A549 (cell line): ENCODE results near the gene WBP2. TPM values are rescaled to one million over a fixed set of nuclear protein-coding genes. Genes with fewer than 3 reads are reported as not detected.

Experiments used
- ATAC-seq, 2 experiments: fragments of 200-7000 bp in 1 of 2; fragments of >200 bp in 1 of 2; cut with Nextera tagmentation in 1 of 2; cut with Tn5 transposase in 1 of 2; 3 replicates each; pipeline versions ENCODE4 v1.8.0 to v1.9.1; 2018 to 2020; ENCODE audit warnings: mild to moderate bottlenecking in 1 of 2, moderate library complexity in 1 of 2
- CTCF ChIA-PET: fragments of 300-600 bp; sonication (Branson Sonifier 250); formaldehyde crosslinking; extraction: SDS; loops from one replicate; lab custom pipeline; 2021; ENCODE audit warnings: antibody characterized with exemption, inconsistent platforms; lab: Yijun Ruan, JAX
- POLR2A ChIA-PET: fragments of 350-600 bp; formaldehyde crosslinking; extraction: SDS; loops from one replicate; lab custom pipeline; 2021; ENCODE audit warnings: antibody characterized with exemption, inconsistent platforms; lab: Yijun Ruan, JAX
- DNase-seq, 2 experiments: peaks; one replicate each; pipeline versions ENCODE4 v3.0.0 to v3.0.0-alpha.2; 2011 to 2016; ENCODE audit warnings: low read depth in 1 of 2, low spot score in 1 of 2
- FAIRE-seq: peaks from 2 replicates; lab custom pipeline; 2011; peaks lifted over from hg19 to GRCh38; lab: Jason Lieb, UNC
- H3K27ac ChIP-seq, 2 experiments: fragments of >200 bp; sonication (Bioruptor Twin); formaldehyde crosslinking; 3 replicates each; pipeline ENCODE4 v1.5.1; 2016 to 2017
- H3K4me1 ChIP-seq: fragments of >200 bp; sonication (Bioruptor Twin); formaldehyde crosslinking; 3 replicates; pipeline ENCODE4 v1.6.1; 2016
- H3K4me2 ChIP-seq: fragments of >200 bp; sonication (Bioruptor Twin); formaldehyde crosslinking; 3 replicates; pipeline ENCODE4 v1.6.1; 2016
- H3K4me3 ChIP-seq: fragments of >200 bp; sonication (Bioruptor Twin); formaldehyde crosslinking; 3 replicates; pipeline ENCODE4 v1.5.1; 2016
- H3K9me3 ChIP-seq: fragments of >200 bp; sonication (Bioruptor Twin); formaldehyde crosslinking; 3 replicates; pipeline ENCODE4 v1.6.1; 2016
- BCL3 ChIP-seq: fragments of >200 bp; sonication (Bioruptor Twin); formaldehyde crosslinking; IDR thresholded peaks from 3 replicates; pipeline ENCODE4 v1.6.1; 2016
- CBX8 ChIP-seq: fragments of 200-600 bp; sonication (generic); IDR thresholded peaks from 2 replicates; pipeline ENCODE4 v1.6.1; 2016
- CHD2 ChIP-seq: fragments of 150-350 bp; IDR thresholded peaks from 2 replicates; pipeline ENCODE4 v1.6.1; 2014; ENCODE audit warnings: low read length; ENCODE audit not compliant: partially characterized antibody
- E2F6 ChIP-seq: IDR thresholded peaks from 2 replicates; pipeline ENCODE4 v1.6.1; 2012; ENCODE audit warnings: low read depth, borderline replicate concordance
- EHMT2 ChIP-seq: fragments of 200-600 bp; sonication (generic); IDR thresholded peaks from 2 replicates; pipeline ENCODE4 v1.6.1; 2016; ENCODE audit warnings: antibody characterized with exemption, low read depth, mild to moderate bottlenecking, moderate library complexity
- ELK1 ChIP-seq: fragments of 150-350 bp; IDR thresholded peaks from 2 replicates; pipeline ENCODE4 v1.6.1; 2014; ENCODE audit warnings: low read depth, mild to moderate bottlenecking, low read length
- FOSB ChIP-seq: fragments of 250-450 bp; sonication (Bioruptor Pico); IDR thresholded peaks from 2 replicates; pipeline ENCODE4 v1.5.0; 2020; ENCODE audit warnings: mild to moderate bottlenecking, moderate library complexity
- GATA3 ChIP-seq: IDR thresholded peaks from 2 replicates; pipeline ENCODE4 v1.6.1; 2012; ENCODE audit warnings: borderline replicate concordance
- HEYL ChIP-seq: fragments of 250-450 bp; sonication (Bioruptor Pico); IDR thresholded peaks from 2 replicates; pipeline ENCODE4 v1.8.0; 2021; ENCODE audit warnings: mild to moderate bottlenecking, moderate library complexity
- HOXB13 ChIP-seq: fragments of 250-450 bp; sonication (Bioruptor Pico); IDR thresholded peaks from 2 replicates; pipeline ENCODE4 v1.5.0; 2020; ENCODE audit warnings: low read depth, mild to moderate bottlenecking, moderate library complexity
- JUNB ChIP-seq: fragments of >200 bp; sonication (Bioruptor Twin); formaldehyde crosslinking; IDR thresholded peaks from 2 replicates; pipeline ENCODE4 v1.6.1; 2016
- MAFK ChIP-seq: fragments of 450-650 bp; IDR thresholded peaks from 2 replicates; pipeline ENCODE4 v1.6.1; 2014; ENCODE audit not compliant: partially characterized antibody
- MAX ChIP-seq: IDR thresholded peaks from 2 replicates; pipeline ENCODE4 v1.6.1; 2012
- MYC ChIP-seq: IDR thresholded peaks from 2 replicates; pipeline ENCODE4 v1.6.1; 2012; ENCODE audit warnings: mild to moderate bottlenecking, inconsistent platforms, low read length, improper control_type of control experiment, borderline replicate concordance
- NFE2L2 ChIP-seq: fragments of 150-350 bp; conservative IDR thresholded peaks from 2 replicates; pipeline ENCODE4 v1.6.1; 2014; ENCODE audit warnings: low read length
- NPAS2 ChIP-seq: fragments of 250-450 bp; sonication (Bioruptor Pico); IDR thresholded peaks from 2 replicates; pipeline ENCODE4 v1.8.0; 2022; ENCODE audit warnings: mild to moderate bottlenecking, moderate library complexity, borderline replicate concordance
- NR3C1 ChIP-seq: fragments of >200 bp; sonication (Bioruptor Twin); formaldehyde crosslinking; IDR thresholded peaks from 3 replicates; pipeline ENCODE4 v1.6.1; 2017
- POLR2AphosphoS2 ChIP-seq: conservative IDR thresholded peaks from 2 replicates; pipeline ENCODE4 v1.6.1; 2012; ENCODE audit warnings: low read length, improper control_type of control experiment, inconsistent platforms
- RAD21 ChIP-seq, 2 experiments: fragments of >200 bp in 1 of 2; sonication (Bioruptor Twin) in 1 of 2; formaldehyde crosslinking in 1 of 2; IDR thresholded peaks in 1 of 2; conservative IDR thresholded peaks in 1 of 2; 2 replicates in 1 of 2; 3 replicates in 1 of 2; pipeline ENCODE4 v1.6.1; 2012 to 2018; ENCODE audit warnings: inconsistent platforms in 1 of 2
- RARB ChIP-seq: fragments of 250-450 bp; sonication (Bioruptor Pico); IDR thresholded peaks from 2 replicates; pipeline ENCODE4 v1.8.0; 2021; ENCODE audit warnings: mild to moderate bottlenecking, moderate library complexity
- RFX5 ChIP-seq: fragments of 450-650 bp; IDR thresholded peaks from 2 replicates; pipeline ENCODE4 v1.7.1; 2014; ENCODE audit warnings: antibody characterized with exemption, mild to moderate bottlenecking, moderate library complexity
- RNF2 ChIP-seq: fragments of 200-600 bp; sonication (generic); IDR thresholded peaks from 2 replicates; pipeline ENCODE4 v1.6.1; 2016; ENCODE audit warnings: low read depth, mild to moderate bottlenecking, antibody characterized with exemption, moderate library complexity, borderline replicate concordance
- SMC3 ChIP-seq: fragments of >200 bp; sonication (Bioruptor Twin); formaldehyde crosslinking; IDR thresholded peaks from 3 replicates; pipeline ENCODE4 v1.6.1; 2018; ENCODE audit warnings: inconsistent platforms
- ZSCAN20 ChIP-seq: fragments of 250-450 bp; sonication (Bioruptor Pico); IDR thresholded peaks from 2 replicates; pipeline ENCODE4 v1.8.0; 2022; ENCODE audit warnings: mild to moderate bottlenecking, moderate library complexity
- WGBS: methylation state at CpG from one replicate; pipeline ENCODE4 v1.1.6; 2017; ENCODE audit errors: missing lambda C conversion rate; 5-methylcytosine and 5-hydroxymethylcytosine counted together
- polyA plus RNA-seq, 4 experiments: library from polyadenylated mRNA; depleted of rRNA in 3 of 4; stranded (reverse); fragments of >200 nt; fragmentation: RNase III in 1 of 4; extraction: RNeasy Plus Mini Kit Qiagen cat#74134 plus additional on column Dnase treatment in 1 of 4; gene quantifications; 2 replicates in 3 of 4; 3 replicates in 1 of 4; pipeline ENCODE4 v1.2.3, GENCODE V29; 2011 to 2017

Gene WBP2
- polyA plus RNA-seq, 2 of the 4 experiments (the other 2 are of a cell fraction) = 39.7 to 131 TPM

- POLR2A ChIA-PET = no interaction called here
- ATAC-seq (no peak), DNase-seq (no peak), FAIRE-seq (no peak)
- CTCF ChIA-PET = interaction anchor here (0.9 to 29.7 kb wide), 7 partner anchors 10 to 89 kb away, joined by 3 to 691 read pairs (median 4); partner anchors contain the start of genes TRIM47, UNC13D and WBP2
- Histone ChIP-seq H3K27ac (no peak overlapping the region), H3K4me3 (no peak overlapping the region), H3K4me1 (peaks cover 14% of the 10 kb centered on the region), H3K4me2 (no peak overlapping the region), H3K9me3 (no peaks in the 10 kb centered on the region)
- WGBS = 94% methylated on average over 9 of the region's 9 CpGs
- TF ChIP-seq MAFK = no peak
- TF ChIP-seq RFX5 = no peak
- TF ChIP-seq CHD2 = no peak
Measured at GRCh38 chr17:75816693-75817092, 38.4 kb downstream of the WBP2 start.

- ChIA-PET CTCF (interaction anchor here (0.6 to 29.7 kb wide), 11 partner anchors 26 to 73 kb away, joined by 3 to 691 read pairs (median 3); partner anchors contain the start of genes TRIM47, UNC13D and WBP2), POLR2A (interaction anchor here (2.2 kb wide), 1 partner anchor 36 kb away, joined by 25 read pairs; a partner anchor contains a TSS)
- FAIRE-seq (no peak), DNase-seq (no peak), ATAC-seq (no peak)
- Histone ChIP-seq H3K4me1 (peaks cover 14% of the 10 kb centered on the region), H3K4me3 (no peak overlapping the region), H3K4me2 (0 out of 3 replicates have a peak overlapping the region, but pooled peaks have one; percentile 13), H3K27ac (peak overlapping the region; percentile 49 to 70; a peak in 4 of 6 replicates), H3K9me3 (no peaks in the 10 kb centered on the region)
- WGBS = 90% methylated on average over 3 of the region's 3 CpGs
- TF ChIP-seq JUNB = no peak
- no peak for TF ChIP-seq NFE2L2
Measured at GRCh38 chr17:75815399-75815798, 39.7 kb downstream of the WBP2 start.

GRCh38 chr17:75814900-75815373, 40.2 kb downstream of the WBP2 start:
- 75% methylated on average over 13 of the region's 13 CpGs for WGBS
- Histone ChIP-seq H3K4me3 (no peak overlapping the region), H3K4me1 (peaks cover 14% of the 10 kb centered on the region), H3K4me2 (0 out of 3 replicates have a peak overlapping the region, but pooled peaks have one; percentile 13), H3K27ac (peak overlapping the region; percentile 49 to 70; a peak in 4 of 6 replicates), H3K9me3 (no peaks in the 10 kb centered on the region)
- no peak for FAIRE-seq
- peak; percentile 73 to 80 for ATAC-seq
- CTCF ChIA-PET = interaction anchor here (0.6 to 29.7 kb wide), 10 partner anchors 25 to 74 kb away, joined by 3 to 691 read pairs (median 3); partner anchors contain the start of genes TRIM47, UNC13D and WBP2
- peak in 1 of 2 experiments; percentile 46 for DNase-seq
- POLR2A ChIA-PET = interaction anchor here (0.5 to 2.2 kb wide), 2 partner anchors 36 to 263 kb away, joined by 3 to 25 read pairs; a partner anchor contains a TSS
- no peak for TF ChIP-seq EHMT2
- TF ChIP-seq NFE2L2 = no peak
- no peak for TF ChIP-seq BCL3
- TF ChIP-seq RFX5 = no peak
- TF ChIP-seq CHD2 = no peak
- TF ChIP-seq CBX8 = no peak
- no peak for TF ChIP-seq MYC
- TF ChIP-seq FOSB (CRISPR knock-in tag) = no peak
- TF ChIP-seq ZSCAN20 = no peak
- no peak for TF ChIP-seq GATA3
- no peak for TF ChIP-seq MAX
- no peak for TF ChIP-seq HOXB13 (CRISPR knock-in tag)
- TF ChIP-seq, all 56 proteins: peak for 0

GRCh38 chr17:75814021-75814395, 41.1 kb downstream of the WBP2 start:
- H3K4me3 ChIP-seq = no peak overlapping the region
- peaks cover 14% of the 10 kb centered on the region for H3K4me1 ChIP-seq
- TF ChIP-seq ELK1 (no peak), RNF2 (no peak), RARB (CRISPR knock-in tag) (no peak), POLR2AphosphoS2 (no peak), HEYL (no peak), NR3C1 (no peak), SMC3 (no peak), JUNB (no peak), RFX5 (no peak), E2F6 (no peak), NPAS2 (CRISPR knock-in tag) (no peak), RAD21 (conservative IDR thresholded peaks at IDR 0.05 in 1 of 2, IDR thresholded peaks at IDR 0.05 in 1 of 2) (no peak), MYC (no peak)
- ATAC-seq (no peak), FAIRE-seq (no peak), DNase-seq (no peak)
- no peak overlapping the region for H3K4me2 ChIP-seq
- no peaks in the 10 kb centered on the region for H3K9me3 ChIP-seq
- CTCF ChIA-PET = interaction anchor here (0.6 to 29.7 kb wide), 8 partner anchors 11 to 466 kb away, joined by 3 to 691 read pairs (median 6); partner anchors contain the start of genes TRIM47, UNC13D and WBP2
- H3K27ac ChIP-seq = no peak overlapping the region
- 84% methylated on average over 6 of the region's 6 CpGs for WGBS
- POLR2A ChIA-PET = interaction anchor here (0.7 to 2.2 kb wide), 2 partner anchors 35 to 40 kb away, joined by 4 to 25 read pairs; a partner anchor contains a TSS
